Measurements from ENCODE around the gene AFG1L. TPM values are rescaled to one million over a fixed set of nuclear protein-coding genes. Genes with fewer than 3 reads are reported as not detected.
"Not testable (repeated sequence)": the region's sequence is repeated elsewhere in the genome, so short reads cannot be mapped to it uniquely, and the experiment has no call there.

The AFG1L gene
- polyA plus RNA-seq, 12 donors: 4.0 to 11.5 (median 5.7) TPM; not detected in 1

- no peak for DNase-seq
These were observed 215.8 kb downstream of the AFG1L start for GRCh38 chr6:108510461-108511319.

GRCh38 chr6:108518714-108519576 lies 224.1 kb downstream of the AFG1L start:
- no peak for DNase-seq

GRCh38 chr6:108521616-108522107 lies 226.8 kb downstream of the AFG1L start:
- DNase-seq: no peak

- DNase-seq: no peak
These were observed 228.8 kb downstream of the AFG1L start for GRCh38 chr6:108523697-108524096.

- no peak for DNase-seq
These were observed 229.8 kb downstream of the AFG1L start for GRCh38 chr6:108524528-108525248.

- DNase-seq: peak; percentile 48
These were observed 231.9 kb downstream of the AFG1L start for GRCh38 chr6:108526739-108527174.

- DNase-seq: no peak
These were observed 234.0 kb downstream of the AFG1L start for GRCh38 chr6:108528878-108529277.

GRCh38 chr6:108531332-108531731 lies 236.5 kb downstream of the AFG1L start:
- no peak for DNase-seq

GRCh38 chr6:108535114-108535742 lies 240.4 kb downstream of the AFG1L start:
- no peak for DNase-seq

GRCh38 chr6:108535920-108536535 lies 241.2 kb downstream of the AFG1L start:
- not testable (repeated sequence) for DNase-seq

GRCh38 chr6:108541843-108542759 lies 247.2 kb downstream of the AFG1L start:
- DNase-seq: peak; percentile 84

- DNase-seq: no peak
These were observed 248.5 kb downstream of the AFG1L start for GRCh38 chr6:108543175-108543940.

GRCh38 chr6:108544606-108545005 lies 249.8 kb downstream of the AFG1L start:
- DNase-seq: no peak

GRCh38 chr6:108546079-108547049 lies 251.5 kb downstream of the AFG1L start:
- DNase-seq: no peak

GRCh38 chr6:108549241-108549640 lies 254.4 kb downstream of the AFG1L start:
- no peak for DNase-seq

GRCh38 chr6:108549741-108550140 lies 254.9 kb downstream of the AFG1L start:
- DNase-seq: no peak

- no peak for DNase-seq
These were observed 255.4 kb downstream of the AFG1L start for GRCh38 chr6:108550256-108550655.

Measured in muscle of arm (tissue), 12 donors.